Parathyroid adenoma (tissue), 2 donors: ENCODE results near the gene PLPPR2.

Source experiments
- H2AFZ ChIP-seq: fragments of 300-600 bp; sonication (generic); one replicate; pipeline ENCODE4 v1.7.0; 2017; ENCODE audit warnings: antibody characterized with exemption, mild to moderate bottlenecking
- H3K27ac ChIP-seq: fragments of 300-600 bp; sonication (generic); one replicate; pipeline ENCODE4 v1.7.0; 2017
- H3K27me3 ChIP-seq: fragments of 300-600 bp; sonication (generic); one replicate; pipeline ENCODE4 v1.7.0; 2017; ENCODE audit warnings: low read length; ENCODE audit not compliant: control insufficient read depth, insufficient read depth
- H3K36me3 ChIP-seq: fragments of 300-600 bp; sonication (generic); one replicate; pipeline ENCODE4 v1.7.0; 2017; ENCODE audit warnings: low read length; ENCODE audit not compliant: control insufficient read depth, insufficient read depth
- H3K4me1 ChIP-seq: fragments of 300-600 bp; sonication (generic); one replicate; pipeline ENCODE4 v1.7.0; 2017; ENCODE audit warnings: control low read depth
- H3K4me2 ChIP-seq: fragments of 300-600 bp; sonication (generic); one replicate; pipeline ENCODE4 v1.7.0; 2017; ENCODE audit warnings: low read length
- H3K4me3 ChIP-seq: fragments of 300-600 bp; sonication (generic); one replicate; pipeline ENCODE4 v1.7.0; 2017; ENCODE audit warnings: low read depth, low read length
- H3K79me2 ChIP-seq: fragments of 300-600 bp; sonication (generic); one replicate; pipeline ENCODE4 v1.7.0; 2017; ENCODE audit warnings: control low read depth
- H3K9ac ChIP-seq: fragments of 300-600 bp; sonication (generic); one replicate; pipeline ENCODE4 v1.7.0; 2017; ENCODE audit warnings: mild to moderate bottlenecking
- H3K9me3 ChIP-seq: fragments of 300-600 bp; sonication (generic); one replicate; pipeline ENCODE4 v1.7.0; 2017; ENCODE audit warnings: low read length; ENCODE audit not compliant: control insufficient read depth
- TF ChIP-seq, protein P1 (sequence below): fragments of 300-600 bp; sonication (generic); IDR thresholded peaks from one replicate; pipeline ENCODE4 v1.7.0; 2017; ENCODE audit warnings: antibody characterized with exemption, mild to moderate bottlenecking
- donor health status: primary hyperparathyroidism.

PLPPR2 gene

DNA sequence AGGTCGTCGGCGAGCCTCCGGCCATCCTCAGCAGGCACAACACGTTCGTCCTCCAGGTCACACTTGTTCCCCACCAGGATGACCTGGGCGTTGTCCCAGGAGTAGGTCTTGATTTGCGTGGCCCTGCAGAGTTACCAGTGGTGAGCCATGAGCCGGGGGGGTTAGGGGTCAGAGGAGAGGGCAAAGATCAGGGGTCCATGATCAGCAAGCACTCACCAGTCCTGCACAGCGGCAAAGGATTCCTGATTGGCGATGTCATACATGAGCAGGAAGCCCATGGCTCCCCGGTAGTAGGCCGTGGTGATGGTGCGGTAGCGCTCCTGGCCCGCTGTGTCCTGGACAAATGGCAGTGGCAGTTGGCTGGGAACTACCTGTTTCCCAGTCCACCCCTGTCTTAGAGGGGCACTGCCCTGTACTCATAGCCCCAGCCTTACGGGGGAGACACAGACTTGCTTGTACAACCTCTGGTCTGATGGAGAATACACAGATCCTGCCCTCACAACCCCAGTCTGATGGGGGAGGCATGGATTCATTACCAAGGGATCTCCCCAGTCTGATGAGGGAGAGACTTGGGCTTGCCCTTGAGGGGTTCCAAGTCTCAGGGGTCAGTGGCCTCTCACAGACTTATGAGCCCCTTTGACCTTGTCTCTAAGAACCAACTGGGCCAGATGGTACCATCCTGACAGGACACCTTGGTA is 19.6 kb upstream of the PLPPR2 start:
- Histone ChIP-seq H3K4me2 (no peak overlapping the region), H3K27ac (no peak overlapping the region), H3K79me2 (peaks cover 4% of the 10 kb centered on the region), H3K36me3 (no peaks in the 10 kb centered on the region), H3K4me3 (no peak overlapping the region), H3K27me3 (no peaks in the 10 kb centered on the region), H3K9ac (no peak overlapping the region), H3K4me1 (peaks cover 9% of the 10 kb centered on the region), H2AFZ (no peak overlapping the region), H3K9me3 (no peaks in the 10 kb centered on the region)
- TF ChIP-seq, protein P1, sequence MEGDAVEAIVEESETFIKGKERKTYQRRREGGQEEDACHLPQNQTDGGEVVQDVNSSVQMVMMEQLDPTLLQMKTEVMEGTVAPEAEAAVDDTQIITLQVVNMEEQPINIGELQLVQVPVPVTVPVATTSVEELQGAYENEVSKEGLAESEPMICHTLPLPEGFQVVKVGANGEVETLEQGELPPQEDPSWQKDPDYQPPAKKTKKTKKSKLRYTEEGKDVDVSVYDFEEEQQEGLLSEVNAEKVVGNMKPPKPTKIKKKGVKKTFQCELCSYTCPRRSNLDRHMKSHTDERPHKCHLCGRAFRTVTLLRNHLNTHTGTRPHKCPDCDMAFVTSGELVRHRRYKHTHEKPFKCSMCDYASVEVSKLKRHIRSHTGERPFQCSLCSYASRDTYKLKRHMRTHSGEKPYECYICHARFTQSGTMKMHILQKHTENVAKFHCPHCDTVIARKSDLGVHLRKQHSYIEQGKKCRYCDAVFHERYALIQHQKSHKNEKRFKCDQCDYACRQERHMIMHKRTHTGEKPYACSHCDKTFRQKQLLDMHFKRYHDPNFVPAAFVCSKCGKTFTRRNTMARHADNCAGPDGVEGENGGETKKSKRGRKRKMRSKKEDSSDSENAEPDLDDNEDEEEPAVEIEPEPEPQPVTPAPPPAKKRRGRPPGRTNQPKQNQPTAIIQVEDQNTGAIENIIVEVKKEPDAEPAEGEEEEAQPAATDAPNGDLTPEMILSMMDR: no peak

DNA sequence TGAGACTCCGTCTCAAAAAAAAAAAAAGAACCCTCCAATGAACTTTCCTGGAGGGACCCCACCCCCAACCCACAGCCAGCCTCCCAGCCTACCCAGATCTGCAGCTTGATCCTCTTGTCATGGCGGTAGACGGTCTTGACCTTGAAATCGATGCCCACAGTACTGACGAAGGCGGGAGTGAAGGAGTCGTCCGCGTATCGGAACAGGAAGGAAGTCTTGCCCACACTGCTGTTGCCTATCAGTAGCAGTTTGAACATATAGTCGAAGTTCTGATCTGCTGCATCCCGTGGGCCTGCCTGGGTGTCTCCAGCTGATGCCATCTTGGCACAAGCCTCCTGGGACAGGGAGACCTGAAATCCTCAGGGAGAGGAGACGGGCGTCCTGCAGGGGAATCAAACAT is 18.2 kb upstream of the PLPPR2 start:
- no peak overlapping the region for H3K9ac ChIP-seq
- no peak overlapping the region for H3K4me2 ChIP-seq
- TF ChIP-seq, protein P1: no peak
- no peak overlapping the region for H2AFZ ChIP-seq
- peaks cover 9% of the 10 kb centered on the region for H3K4me1 ChIP-seq
- no peaks in the 10 kb centered on the region for H3K27me3 ChIP-seq
- H3K27ac ChIP-seq: no peak overlapping the region
- no peak overlapping the region for H3K4me3 ChIP-seq
- H3K36me3 ChIP-seq: no peaks in the 10 kb centered on the region
- no peaks in the 10 kb centered on the region for H3K9me3 ChIP-seq
- H3K79me2 ChIP-seq: peaks cover 4% of the 10 kb centered on the region

GRCh38 chr19:11338121-11338520 is 17.1 kb upstream of the PLPPR2 start:
- H3K4me1 ChIP-seq: peaks cover 9% of the 10 kb centered on the region
- no peaks in the 10 kb centered on the region for H3K36me3 ChIP-seq
- no peak overlapping the region for H3K4me3 ChIP-seq
- TF ChIP-seq, protein P1: no peak
- H3K9me3 ChIP-seq: no peaks in the 10 kb centered on the region
- H3K79me2 ChIP-seq: peaks cover 4% of the 10 kb centered on the region
- H3K27me3 ChIP-seq: no peaks in the 10 kb centered on the region
- no peak overlapping the region for H3K9ac ChIP-seq
- no peak overlapping the region for H3K27ac ChIP-seq
- no peak overlapping the region for H3K4me2 ChIP-seq
- no peak overlapping the region for H2AFZ ChIP-seq

GRCh38 chr19:11338569-11339253 is 16.5 kb upstream of the PLPPR2 start:
- Histone ChIP-seq H3K9ac (no peak overlapping the region), H3K27ac (peak overlapping the region; percentile 74), H3K79me2 (peaks cover 4% of the 10 kb centered on the region), H3K9me3 (no peaks in the 10 kb centered on the region), H3K27me3 (no peaks in the 10 kb centered on the region), H3K4me3 (peak overlapping the region; percentile 66), H2AFZ (peak overlapping the region; percentile 94), H3K4me1 (peaks cover 9% of the 10 kb centered on the region), H3K36me3 (no peaks in the 10 kb centered on the region), H3K4me2 (peak overlapping the region; percentile 94)
- TF ChIP-seq, protein P1: no peak
